Measurements from ENCODE around the gene EDA2R. TPM values are rescaled to one million over a fixed set of nuclear protein-coding genes. Genes with fewer than 3 reads are reported as not detected.

EDA2R gene, protein sequence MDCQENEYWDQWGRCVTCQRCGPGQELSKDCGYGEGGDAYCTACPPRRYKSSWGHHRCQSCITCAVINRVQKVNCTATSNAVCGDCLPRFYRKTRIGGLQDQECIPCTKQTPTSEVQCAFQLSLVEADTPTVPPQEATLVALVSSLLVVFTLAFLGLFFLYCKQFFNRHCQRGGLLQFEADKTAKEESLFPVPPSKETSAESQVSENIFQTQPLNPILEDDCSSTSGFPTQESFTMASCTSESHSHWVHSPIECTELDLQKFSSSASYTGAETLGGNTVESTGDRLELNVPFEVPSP
- 1 to 10 TPM in 1 of 2 donors, under 1 TPM in 1; 0.23 to 1.9 TPM for total RNA-seq
- polyA plus RNA-seq = under 1 TPM; 0.27 to 0.51 TPM
- long read RNA-seq, donor 1 = 0 reads
- long read RNA-seq, donor 2 = 0 reads
- long read RNA-seq, donor 3 = 0 reads
- long read RNA-seq, donor 4 = 0 reads
- long read RNA-seq, donor 5 = 0 reads

GRCh38 chrX:66638591-66639500 lies at the start of gene EDA2R:
Gene EDA2R (minus strand): TSS chrX:66639078. CDS start chrX:66616020, 23,058 bp downstream.
- peak; percentile 79 for ATAC-seq (ENCODE audit: insufficient read depth, low FRiP score)
- no peak within 1 kb of the TSS for H3K9ac ChIP-seq (ENCODE audit: insufficient read depth in 1 of 2, low read length in 2 of 2)

DNA sequence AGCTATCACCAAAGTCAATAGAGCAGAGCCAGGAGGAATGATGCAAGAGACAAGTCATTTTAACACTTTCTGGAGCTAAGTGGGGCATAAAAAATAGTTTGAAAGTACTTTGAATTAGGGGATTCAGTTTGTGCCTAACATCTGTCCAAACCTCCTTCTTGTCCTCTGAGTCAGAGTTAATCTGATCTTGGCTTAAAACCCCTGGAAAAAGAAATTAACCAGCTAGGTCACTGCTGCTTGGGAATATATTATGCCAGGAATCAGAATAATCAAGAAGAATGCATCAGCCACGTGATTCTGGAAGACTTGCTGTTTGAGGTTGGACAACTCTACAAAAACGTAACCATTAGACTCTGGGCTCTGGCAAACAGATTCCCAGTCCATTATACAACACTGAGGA lies 45.3 kb upstream of the EDA2R start:
- Histone ChIP-seq H3K36me3 (ENCODE audit: control insufficient read depth in 4 of 4, insufficient read depth in 4 of 4, low read length in 4 of 4) (no peaks in the 10 kb centered on the region), H3K9ac (ENCODE audit: insufficient read depth in 1 of 2, low read length in 2 of 2) (no peak overlapping the region), H3K4me3 (no peak overlapping the region), H3K27me3 (ENCODE audit: control insufficient read depth in 3 of 3, insufficient read depth in 3 of 3, low read length in 2 of 3) (no peaks in the 10 kb centered on the region), H3K4me1 (ENCODE audit: control insufficient read depth in 5 of 5, insufficient read depth in 5 of 5, low read length in 5 of 5) (no peaks in the 10 kb centered on the region), H3K9me3 (ENCODE audit: control insufficient read depth in 4 of 4, insufficient read depth in 3 of 4, low read length in 3 of 4) (no peaks in the 10 kb centered on the region), H3K27ac (ENCODE audit: low read depth in 1 of 2, low read length in 1 of 2) (no peak overlapping the region)
- TF ChIP-seq CTCF (IDR thresholded peaks at IDR 0.05; ENCODE audit: control extremely low read depth, extremely low read depth) = no peak
- WGBS, 2 donors = 39 to 81% methylated on average over 2 of the region's 2 CpGs
- DNase-seq (no peak), ATAC-seq (ENCODE audit: insufficient read depth, low FRiP score) (no peak)

More at GRCh38 chrX:66638591-66639500, at the start of gene EDA2R:
- WGBS, 2 donors = 3 to 34% methylated on average over 24 to 32 of the region's 32 CpGs
- no peaks in the 10 kb centered on the region for H3K27me3 ChIP-seq (ENCODE audit: control insufficient read depth in 3 of 3, insufficient read depth in 3 of 3, low read length in 2 of 3)
- H3K4me1 ChIP-seq (ENCODE audit: control insufficient read depth in 5 of 5, insufficient read depth in 5 of 5, low read length in 5 of 5) = no peaks in the 10 kb centered on the region
- H3K36me3 ChIP-seq (ENCODE audit: control insufficient read depth in 4 of 4, insufficient read depth in 4 of 4, low read length in 4 of 4) = no peaks in the 10 kb centered on the region
- TF ChIP-seq CTCF (IDR thresholded peaks at IDR 0.05; ENCODE audit: control extremely low read depth, extremely low read depth) = no peak
- no peak within 1 kb of the TSS for H3K4me3 ChIP-seq
- peak; percentile 27 to 52 (median 42) for DNase-seq
- no peaks in the 10 kb centered on the region for H3K9me3 ChIP-seq (ENCODE audit: control insufficient read depth in 4 of 4, insufficient read depth in 3 of 4, low read length in 3 of 4)
- no peak within 1 kb of the TSS for H3K27ac ChIP-seq (ENCODE audit: low read depth in 1 of 2, low read length in 1 of 2)

GRCh38 chrX:66680451-66680850 lies 41.6 kb upstream of the EDA2R start:
- Histone ChIP-seq H3K9ac (ENCODE audit: insufficient read depth in 1 of 2, low read length in 2 of 2) (no peak overlapping the region), H3K9me3 (ENCODE audit: control insufficient read depth in 4 of 4, insufficient read depth in 3 of 4, low read length in 3 of 4) (no peaks in the 10 kb centered on the region), H3K36me3 (ENCODE audit: control insufficient read depth in 4 of 4, insufficient read depth in 4 of 4, low read length in 4 of 4) (no peaks in the 10 kb centered on the region), H3K4me3 (no peak overlapping the region), H3K4me1 (ENCODE audit: control insufficient read depth in 5 of 5, insufficient read depth in 5 of 5, low read length in 5 of 5) (no peaks in the 10 kb centered on the region), H3K27ac (ENCODE audit: low read depth in 1 of 2, low read length in 1 of 2) (no peak overlapping the region), H3K27me3 (ENCODE audit: control insufficient read depth in 3 of 3, insufficient read depth in 3 of 3, low read length in 2 of 3) (no peaks in the 10 kb centered on the region)
- DNase-seq (no peak), ATAC-seq (ENCODE audit: insufficient read depth, low FRiP score) (no peak)
- no peak for TF ChIP-seq CTCF (IDR thresholded peaks at IDR 0.05; ENCODE audit: control extremely low read depth, extremely low read depth)
- 79 to 96% methylated on average over 2 of the region's 2 CpGs for WGBS, 2 donors
